Transverse colon (tissue), 3 donors: ENCODE measurements around the gene PROZ.
"Not testable (repeated sequence)": the region's sequence is repeated elsewhere in the genome, so short reads cannot be mapped to it uniquely, and the experiment has no call there.

Experiments used
- POLR2A ChIP-seq: fragments of 450-650 bp; IDR thresholded peaks from one replicate; pipeline ENCODE4 v1.6.1; 2016; ENCODE audit warnings: antibody characterized with exemption, mild to moderate bottlenecking, moderate library complexity
- TF ChIP-seq, protein P1 (sequence below), 5 experiments: fragments of 200-600 bp in 3 of 5; fragments of 450-650 bp in 2 of 5; sonication (generic) in 3 of 5; IDR thresholded peaks; 1 replicate in 2 of 5; 2 replicates in 3 of 5; pipeline ENCODE4 v1.5.1; 2016 to 2017; ENCODE audit warnings: antibody characterized with exemption in 5 of 5, inconsistent platforms in 3 of 5, mild to moderate bottlenecking in 2 of 5, moderate library complexity in 1 of 5

- TF ChIP-seq, protein P1, sequence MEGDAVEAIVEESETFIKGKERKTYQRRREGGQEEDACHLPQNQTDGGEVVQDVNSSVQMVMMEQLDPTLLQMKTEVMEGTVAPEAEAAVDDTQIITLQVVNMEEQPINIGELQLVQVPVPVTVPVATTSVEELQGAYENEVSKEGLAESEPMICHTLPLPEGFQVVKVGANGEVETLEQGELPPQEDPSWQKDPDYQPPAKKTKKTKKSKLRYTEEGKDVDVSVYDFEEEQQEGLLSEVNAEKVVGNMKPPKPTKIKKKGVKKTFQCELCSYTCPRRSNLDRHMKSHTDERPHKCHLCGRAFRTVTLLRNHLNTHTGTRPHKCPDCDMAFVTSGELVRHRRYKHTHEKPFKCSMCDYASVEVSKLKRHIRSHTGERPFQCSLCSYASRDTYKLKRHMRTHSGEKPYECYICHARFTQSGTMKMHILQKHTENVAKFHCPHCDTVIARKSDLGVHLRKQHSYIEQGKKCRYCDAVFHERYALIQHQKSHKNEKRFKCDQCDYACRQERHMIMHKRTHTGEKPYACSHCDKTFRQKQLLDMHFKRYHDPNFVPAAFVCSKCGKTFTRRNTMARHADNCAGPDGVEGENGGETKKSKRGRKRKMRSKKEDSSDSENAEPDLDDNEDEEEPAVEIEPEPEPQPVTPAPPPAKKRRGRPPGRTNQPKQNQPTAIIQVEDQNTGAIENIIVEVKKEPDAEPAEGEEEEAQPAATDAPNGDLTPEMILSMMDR (IDR thresholded peaks at IDR 0.05), result not testable (repeated sequence)
- not testable (repeated sequence) for TF ChIP-seq POLR2A
These were observed 46.0 kb upstream of the PROZ start for GRCh38 chr13:113112475-113112874.
